WERI-Rb-1 (cell line): ENCODE data around the gene DNAJC30.

Source experiments
- DNase-seq: peaks from one replicate; pipeline ENCODE4 v3.0.0-alpha.2; 2020
- H3K27ac ChIP-seq: fragments of 250-450 bp; sonication (Bioruptor Pico); 2 replicates; pipeline ENCODE4 v1.5.1; 2020; ENCODE audit warnings: mild to moderate bottlenecking, moderate library complexity
- H3K27me3 ChIP-seq: fragments of 250-450 bp; sonication (Bioruptor Pico); 2 replicates; pipeline ENCODE4 v1.5.1; 2021; ENCODE audit warnings: mild to moderate bottlenecking, low read depth, moderate library complexity; ENCODE audit not compliant: insufficient read depth, severe bottlenecking
- H3K36me3 ChIP-seq: fragments of 250-450 bp; sonication (Bioruptor Pico); 2 replicates; pipeline ENCODE4 v1.5.1; 2020; ENCODE audit warnings: mild to moderate bottlenecking, moderate library complexity
- H3K4me3 ChIP-seq: 2 replicates; pipeline ENCODE4 v1.5.1; 2011; ENCODE audit warnings: low read depth, mild to moderate bottlenecking, control low read depth, low read length
- H3K9me3 ChIP-seq: fragments of 250-450 bp; sonication (Bioruptor Pico); 2 replicates; pipeline ENCODE4 v1.5.1; 2021; ENCODE audit warnings: mild to moderate bottlenecking, moderate library complexity; ENCODE audit not compliant: severe bottlenecking
- CTCF ChIP-seq: IDR thresholded peaks from 2 replicates; pipeline ENCODE4 v1.5.1; 2011; ENCODE audit warnings: low read depth, mild to moderate bottlenecking, control low read depth, inconsistent platforms, low read length

DNAJC30 gene

GRCh38 chr7:73702226-73702625 lies 19.0 kb upstream of the DNAJC30 start:
- no peak for TF ChIP-seq CTCF
- H3K36me3 ChIP-seq: peaks cover 62% of the 10 kb centered on the region
- H3K27me3 ChIP-seq: no peaks in the 10 kb centered on the region
- H3K27ac ChIP-seq: no peak overlapping the region
- H3K9me3 ChIP-seq: no peaks in the 10 kb centered on the region
- DNase-seq: no peak
- H3K4me3 ChIP-seq: no peak overlapping the region

GRCh38 chr7:73701357-73701995 lies 18.2 kb upstream of the DNAJC30 start:
- DNase-seq: peak; percentile 85
- Histone ChIP-seq H3K27ac (no peak overlapping the region), H3K9me3 (no peaks in the 10 kb centered on the region), H3K27me3 (no peaks in the 10 kb centered on the region), H3K36me3 (peaks cover 69% of the 10 kb centered on the region), H3K4me3 (no peak overlapping the region)
- peak; percentile 81 for TF ChIP-seq CTCF

- no peak overlapping the region for H3K27ac ChIP-seq
- no peaks in the 10 kb centered on the region for H3K27me3 ChIP-seq
These were observed 17.4 kb upstream of the DNAJC30 start for GRCh38 chr7:73700581-73701134.

GRCh38 chr7:73700069-73700423 lies 16.8 kb upstream of the DNAJC30 start:
- H3K27ac ChIP-seq: peak overlapping the region; percentile 19; the same call in 1 of the 2 replicates
- DNase-seq: no peak
- peaks cover 81% of the 10 kb centered on the region for H3K36me3 ChIP-seq
- H3K9me3 ChIP-seq: no peaks in the 10 kb centered on the region
- TF ChIP-seq CTCF: no peak
- H3K4me3 ChIP-seq: no peak overlapping the region
- H3K27me3 ChIP-seq: no peaks in the 10 kb centered on the region

More at GRCh38 chr7:73700581-73701134, 17.4 kb upstream of the DNAJC30 start:
- Histone ChIP-seq H3K9me3 (no peaks in the 10 kb centered on the region), H3K36me3 (peaks cover 77% of the 10 kb centered on the region), H3K4me3 (no peak overlapping the region)
- no peak for DNase-seq
- no peak for TF ChIP-seq CTCF

GRCh38 chr7:73699370-73700068 lies 16.3 kb upstream of the DNAJC30 start:
- DNase-seq: peak; percentile 10
- H3K27ac ChIP-seq: peak overlapping the region; percentile 19; the same call in 1 of the 2 replicates
- H3K4me3 ChIP-seq: no peak overlapping the region
- no peaks in the 10 kb centered on the region for H3K9me3 ChIP-seq
- no peaks in the 10 kb centered on the region for H3K27me3 ChIP-seq
- peaks cover 81% of the 10 kb centered on the region for H3K36me3 ChIP-seq
- TF ChIP-seq CTCF: no peak
